ENCODE data around the gene TSKS.

Gene TSKS

DNA sequence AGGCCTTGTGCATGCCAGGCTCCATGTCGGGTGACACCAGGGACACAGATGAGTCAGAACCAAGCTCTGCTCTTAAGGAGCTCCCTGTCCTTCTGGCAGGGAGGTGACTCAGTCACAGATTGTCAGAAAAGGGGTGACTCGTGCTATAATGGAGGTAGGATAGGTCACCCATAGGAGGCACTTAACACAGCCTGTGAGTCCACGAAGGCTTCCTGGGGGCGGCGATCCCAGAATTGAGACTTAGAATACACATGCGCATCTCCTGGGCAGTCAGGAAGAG, 30.4 kb upstream of the TSKS start:
- DNase-seq = no peak

DNA sequence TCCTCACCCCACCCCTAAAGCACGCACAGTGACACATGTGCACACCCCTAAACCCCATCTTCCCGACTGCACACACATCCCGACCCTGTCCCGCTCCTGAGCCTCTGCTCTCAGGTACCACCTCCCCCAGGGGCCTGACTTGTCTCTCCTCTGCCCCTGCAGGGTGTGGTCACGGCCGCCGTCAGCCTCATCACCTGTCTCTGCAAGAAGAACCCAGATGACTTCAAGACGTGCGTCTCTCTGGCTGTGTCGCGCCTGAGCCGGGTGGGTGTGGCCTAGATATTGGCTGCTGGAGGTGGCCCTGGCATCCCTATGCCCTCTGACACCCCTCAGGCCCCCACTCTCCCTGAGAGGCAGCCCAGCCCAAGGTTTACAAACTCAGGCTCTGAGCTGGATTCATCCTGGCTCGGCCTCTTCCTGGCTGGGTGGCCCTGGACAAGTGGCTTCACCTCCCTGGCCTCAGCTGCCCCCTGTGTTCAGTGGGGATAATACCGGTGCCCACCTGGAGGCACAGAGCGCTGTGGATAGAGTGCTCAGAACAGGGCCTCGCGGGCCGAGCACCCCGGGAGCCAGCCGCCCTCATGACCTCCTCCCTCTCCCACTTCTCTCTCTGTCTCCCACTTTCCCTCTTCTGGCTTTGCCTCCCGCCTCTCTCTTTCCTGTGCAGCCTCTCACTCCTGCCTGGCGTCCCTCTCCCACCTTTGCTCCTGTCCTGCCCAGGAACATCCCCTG, 29.9 kb upstream of the TSKS start:
- no peak for DNase-seq

DNA sequence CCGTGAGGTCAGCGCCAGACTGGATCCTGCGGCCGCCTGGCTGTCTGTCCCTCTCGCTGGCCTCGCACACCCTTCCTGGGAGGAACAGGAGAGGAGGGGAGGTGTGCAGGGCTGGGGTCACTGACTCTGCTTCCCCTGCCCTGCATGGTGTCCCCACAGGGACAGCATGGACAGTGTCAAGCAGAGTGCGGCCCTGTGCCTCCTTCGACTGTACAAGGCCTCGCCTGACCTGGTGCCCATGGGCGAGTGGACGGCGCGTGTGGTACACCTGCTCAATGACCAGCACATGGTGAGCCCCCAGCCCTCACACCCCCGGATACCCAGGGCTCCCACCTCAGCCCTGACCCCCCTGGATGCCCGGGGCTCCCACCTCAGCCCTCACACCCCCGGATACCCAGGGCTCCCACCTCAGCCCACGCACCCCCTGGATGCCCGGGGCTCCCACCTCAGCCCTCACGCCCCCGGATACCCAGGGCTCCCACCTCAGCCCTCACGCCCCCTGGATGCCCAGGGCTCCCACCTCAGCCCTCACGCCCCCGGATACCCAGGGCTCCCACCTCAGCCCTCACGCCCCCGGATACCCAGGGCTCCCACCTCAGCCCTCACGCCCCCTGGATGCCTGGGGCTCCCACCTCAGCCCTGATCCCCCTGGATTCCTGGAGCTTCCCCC, 28.8 kb upstream of the TSKS start:
- no peak for DNase-seq

DNA sequence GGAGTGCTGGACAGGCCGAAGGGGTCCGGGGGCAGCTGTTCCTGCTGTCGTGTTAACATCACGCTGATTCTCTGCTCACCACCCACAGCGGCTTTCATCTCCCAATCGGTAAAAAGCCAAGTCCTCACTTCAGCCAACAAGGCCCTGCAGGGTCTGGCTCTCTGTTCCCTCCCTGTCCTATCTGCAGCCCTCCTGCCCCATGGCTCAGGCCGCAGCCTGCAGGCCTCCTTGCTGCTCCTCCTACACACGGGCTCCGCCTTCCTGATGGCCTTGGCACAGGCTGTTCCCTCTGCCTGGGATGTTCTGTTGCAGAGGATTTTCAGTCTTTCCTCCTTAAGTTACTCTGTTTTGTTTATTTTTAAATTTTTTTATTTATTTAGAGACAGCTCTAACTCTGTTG, 27.8 kb upstream of the TSKS start:
- DNase-seq = no peak

DNA sequence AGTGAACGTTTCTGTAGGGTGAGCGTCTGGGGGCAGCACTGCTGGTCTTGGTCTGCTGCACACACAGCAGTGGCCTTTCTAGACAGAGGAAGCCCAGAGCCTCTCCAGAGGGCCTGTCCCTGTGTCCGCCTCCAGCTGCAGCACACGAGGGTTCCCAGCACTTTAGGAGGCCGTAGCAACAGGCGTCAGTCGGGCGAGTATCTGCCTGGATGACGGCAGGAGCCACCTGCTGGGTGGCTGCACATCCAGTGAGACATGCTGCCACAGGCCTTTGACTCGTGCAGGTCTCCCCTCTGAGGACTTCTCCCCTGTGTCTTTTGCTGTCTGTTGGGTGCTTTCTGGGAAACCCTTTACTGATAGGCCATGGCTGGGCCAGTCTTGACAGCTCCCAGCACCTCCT, 25.8 kb upstream of the TSKS start:
- DNase-seq = no peak

DNA sequence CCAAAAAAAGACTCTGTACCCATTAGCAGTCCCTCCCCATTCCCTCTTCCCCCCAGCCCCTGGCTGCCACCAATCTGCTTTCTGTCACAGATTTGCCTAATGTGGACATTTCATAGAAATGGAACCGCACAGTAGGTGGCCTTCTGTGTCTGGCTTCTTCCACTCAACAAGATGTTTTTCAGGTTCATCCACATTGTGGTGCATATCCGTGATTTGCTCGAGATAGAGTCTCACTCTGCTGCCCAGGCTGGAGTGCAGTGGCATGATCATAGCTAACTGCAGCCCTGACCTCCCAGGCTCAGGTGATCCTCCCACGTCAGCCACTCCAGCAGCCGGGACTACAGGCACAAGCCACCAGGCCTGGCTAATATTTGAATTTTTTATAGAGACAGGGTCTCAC, 24.6 kb upstream of the TSKS start:
- no peak for DNase-seq

DNA sequence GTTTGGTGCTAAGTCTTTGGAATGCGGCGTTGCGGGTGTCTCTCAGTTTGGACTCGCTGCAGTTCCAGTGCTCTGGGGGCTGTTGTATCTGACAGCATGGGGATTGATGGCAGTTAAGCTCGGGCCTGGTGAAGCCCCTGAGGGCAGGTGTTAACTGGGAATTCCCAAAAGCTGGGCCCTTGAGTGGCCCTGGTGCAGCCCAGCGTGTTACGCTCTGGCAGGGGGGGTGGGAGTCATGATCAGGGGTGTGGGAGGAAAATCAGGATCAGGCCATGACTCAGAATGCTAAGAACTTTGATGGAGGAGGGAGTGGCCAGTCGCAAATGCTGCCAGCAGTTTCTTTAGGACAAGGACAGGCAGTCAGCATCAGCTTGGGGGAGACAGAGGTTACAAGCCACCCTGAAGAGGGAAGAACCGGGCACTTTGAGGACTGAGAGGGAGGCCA, 23.3 kb upstream of the TSKS start:
- DNase-seq = no peak

DNA sequence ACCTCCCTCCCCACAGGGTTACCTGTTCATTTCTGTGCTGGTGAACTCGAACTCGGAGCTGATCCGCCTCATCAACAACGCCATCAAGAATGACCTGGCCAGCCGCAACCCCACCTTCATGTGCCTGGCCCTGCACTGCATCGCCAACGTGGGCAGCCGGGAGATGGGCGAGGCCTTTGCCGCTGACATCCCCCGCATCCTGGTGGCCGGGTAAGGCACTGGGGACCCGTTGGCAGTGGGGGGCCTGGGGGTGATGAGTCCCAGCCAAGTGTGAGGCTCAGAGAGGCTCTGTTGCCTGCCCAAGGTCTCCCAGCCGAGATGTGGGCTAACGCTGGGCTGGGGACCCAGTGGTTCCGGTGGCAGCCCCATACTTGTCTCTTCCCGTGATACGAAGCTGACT, 19.4 kb upstream of the TSKS start:
- DNase-seq = no peak

DNA sequence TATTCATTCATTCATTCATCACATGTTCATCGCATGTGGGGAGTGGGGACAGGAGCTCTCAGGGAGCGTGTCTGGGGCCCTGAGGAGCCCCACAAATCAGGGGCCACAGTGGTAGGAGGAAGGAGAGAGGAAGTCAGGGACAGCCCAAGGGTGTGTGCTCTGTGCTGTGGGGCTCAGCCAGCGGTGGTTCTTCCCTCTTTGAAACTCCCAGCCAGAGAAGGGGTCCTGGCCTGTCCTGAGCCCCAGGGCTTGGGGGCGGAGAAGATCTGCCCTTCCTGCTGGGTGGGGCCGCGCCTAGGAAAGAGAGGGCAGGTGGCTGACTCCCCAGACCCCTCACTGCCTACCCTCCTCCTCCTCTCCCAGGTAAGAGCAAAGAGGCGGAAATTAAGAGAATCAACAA, 18.3 kb upstream of the TSKS start:
- no peak for DNase-seq

DNA sequence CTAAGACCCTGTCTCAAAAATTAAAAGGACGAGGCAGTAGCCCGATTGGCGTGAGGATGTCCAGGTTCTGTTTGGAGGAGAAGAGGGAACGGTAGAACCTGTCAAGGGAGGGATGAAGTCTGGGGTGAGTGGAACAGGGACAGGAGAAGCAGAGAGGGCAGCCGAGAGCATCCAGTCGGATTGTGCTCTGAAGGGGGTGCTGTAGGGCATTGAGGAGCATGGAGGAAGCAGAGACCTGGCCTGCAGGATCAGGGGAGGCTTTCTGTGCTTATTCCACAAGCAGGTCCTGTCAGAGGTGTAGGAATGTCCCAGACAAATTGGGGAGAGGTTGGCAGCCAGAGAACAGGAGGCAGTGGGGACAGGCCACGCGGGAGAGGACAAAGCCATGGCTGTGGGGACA, 17.8 kb upstream of the TSKS start:
- no peak for DNase-seq

DNA sequence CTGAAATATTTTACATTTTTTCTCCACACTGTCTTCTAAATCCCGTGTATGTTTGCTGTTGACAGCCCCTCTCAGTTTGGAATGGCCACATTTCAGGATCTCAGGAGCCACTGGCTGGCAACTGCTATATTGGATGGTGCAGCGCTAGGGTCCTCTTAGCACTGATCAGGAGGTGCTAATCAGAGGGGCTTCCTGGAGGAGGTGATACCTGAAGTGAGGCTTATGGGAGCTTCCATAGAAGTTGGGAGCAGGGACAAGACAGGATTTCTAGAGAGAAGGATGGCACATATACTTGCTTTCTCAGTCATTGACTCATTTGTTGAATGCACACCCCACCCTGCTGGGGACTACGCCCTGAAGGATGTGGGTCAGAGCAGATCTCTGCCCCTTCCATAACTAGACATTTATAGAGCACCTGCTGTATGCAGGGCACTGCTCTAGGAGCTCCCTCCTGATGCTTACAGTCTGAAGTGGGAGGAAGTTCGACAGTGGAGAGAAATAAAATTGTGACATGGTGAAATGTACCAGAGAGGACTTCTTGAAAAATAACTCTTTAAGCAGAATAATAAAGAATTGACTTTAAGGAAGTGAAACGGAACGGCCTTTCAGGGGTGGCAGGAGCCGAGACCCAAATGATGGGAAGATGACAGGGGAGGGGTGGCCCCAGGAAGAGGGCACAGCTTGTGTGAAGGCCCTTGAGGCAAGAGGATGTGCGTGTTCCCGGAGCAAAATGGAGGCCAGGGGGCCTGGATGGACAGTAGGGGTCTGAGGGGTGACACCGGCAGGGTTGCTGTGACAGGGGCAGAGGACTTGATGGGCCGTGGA, 16.8 kb upstream of the TSKS start:
- no peak for DNase-seq

DNA sequence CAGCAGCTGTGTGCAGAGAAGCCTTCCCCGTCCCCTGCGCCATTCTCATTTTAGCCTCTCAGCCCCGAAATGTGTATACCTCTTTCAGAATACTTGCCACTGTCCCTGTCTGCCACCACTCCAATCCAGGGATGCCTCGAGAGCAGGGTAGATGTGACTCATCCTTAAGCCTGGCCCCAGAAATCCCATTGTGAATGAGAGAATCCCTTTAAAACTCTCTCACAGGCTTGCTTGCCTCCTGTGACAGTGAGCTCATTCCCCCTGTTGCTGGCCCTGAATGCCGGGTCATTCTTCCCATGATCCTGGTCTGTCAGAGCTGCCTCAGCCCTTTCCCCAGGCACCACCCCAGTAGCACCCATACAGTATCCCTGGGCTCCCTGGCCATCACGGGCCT, 13.3 kb upstream of the TSKS start:
- DNase-seq = no peak

DNA sequence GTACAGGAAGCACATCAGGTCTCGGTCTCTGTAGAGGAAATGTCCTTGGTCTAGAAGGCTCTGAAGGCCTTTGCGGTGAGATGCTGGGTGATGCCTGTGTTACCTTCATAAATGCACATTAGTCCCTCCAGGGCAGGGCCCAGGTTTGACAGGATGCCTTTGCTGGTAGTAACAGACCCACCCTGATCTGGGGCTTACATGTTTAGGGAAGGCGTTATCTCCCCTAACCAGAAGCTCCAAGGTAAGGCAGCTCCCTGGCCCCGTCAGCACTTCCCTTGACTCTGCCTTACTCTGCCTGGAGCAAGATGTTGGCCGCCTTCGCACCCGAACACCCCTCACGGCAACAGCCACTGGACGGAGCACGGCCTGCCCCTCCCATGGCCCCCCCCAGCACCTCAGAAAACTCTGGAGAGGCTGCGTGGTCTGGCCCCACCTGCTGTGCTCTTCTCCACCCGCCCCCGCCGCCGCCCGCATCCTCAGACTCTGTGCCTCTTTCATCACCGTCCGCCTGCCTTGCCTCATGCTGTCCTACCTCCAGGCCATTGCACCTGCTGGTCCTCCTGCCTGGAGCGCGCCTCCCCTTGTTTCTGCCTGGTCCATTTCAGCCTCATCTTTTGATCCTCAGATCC, 12.8 kb upstream of the TSKS start:
- no peak for DNase-seq

DNA sequence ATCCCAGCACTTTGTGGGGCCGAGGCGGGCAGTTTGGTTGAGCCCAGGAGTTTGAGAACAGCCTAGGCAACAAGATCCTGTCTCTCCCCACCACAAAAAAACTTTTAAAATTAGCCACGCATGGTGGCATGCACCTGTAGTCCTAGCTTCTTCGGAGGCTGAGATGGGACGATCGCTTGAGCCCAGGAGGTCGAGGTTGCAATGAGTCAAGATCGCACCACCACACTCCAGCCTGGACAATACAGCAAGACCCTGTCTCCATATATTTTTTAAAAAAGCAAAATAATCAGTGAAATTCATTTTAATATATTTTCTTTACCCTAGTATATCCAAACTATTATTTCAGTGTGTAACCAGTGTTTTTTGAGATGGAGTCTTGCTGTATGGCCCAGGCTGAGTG, 11.9 kb upstream of the TSKS start:
- no peak for DNase-seq

DNA sequence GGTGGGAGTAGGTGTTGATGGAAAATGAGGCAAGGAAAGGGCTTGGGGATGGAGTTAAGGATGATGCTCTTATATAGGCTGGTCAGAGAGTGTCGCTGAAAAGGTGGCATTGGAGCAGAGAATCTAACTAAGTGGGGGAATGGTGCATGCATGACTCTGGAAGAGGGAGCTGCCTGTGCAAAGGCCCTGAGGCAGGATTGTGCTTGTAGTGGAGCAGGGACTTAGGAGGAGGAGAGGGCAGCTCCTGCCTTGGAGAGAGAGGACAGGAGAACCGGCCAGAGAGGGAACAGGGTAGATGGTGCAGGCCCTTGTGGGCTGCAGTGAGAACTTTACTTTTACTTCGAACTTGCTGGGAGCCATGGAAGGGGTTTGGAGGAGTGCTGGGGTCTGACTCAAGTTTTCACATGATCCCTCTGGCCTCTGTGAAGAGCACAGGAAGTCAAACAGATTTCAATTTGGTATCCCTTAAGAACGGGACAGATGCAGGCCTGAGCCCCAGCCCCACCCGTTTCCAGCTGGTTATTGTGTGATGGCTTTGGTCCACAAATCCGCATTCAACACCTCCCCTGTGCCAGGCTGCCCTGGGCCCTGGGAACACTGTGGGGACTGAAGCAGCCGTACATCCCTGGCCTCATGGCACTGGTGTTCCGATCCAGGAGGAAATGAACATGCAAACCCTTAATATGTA, 10.7 kb upstream of the TSKS start:
- DNase-seq = no peak

DNA sequence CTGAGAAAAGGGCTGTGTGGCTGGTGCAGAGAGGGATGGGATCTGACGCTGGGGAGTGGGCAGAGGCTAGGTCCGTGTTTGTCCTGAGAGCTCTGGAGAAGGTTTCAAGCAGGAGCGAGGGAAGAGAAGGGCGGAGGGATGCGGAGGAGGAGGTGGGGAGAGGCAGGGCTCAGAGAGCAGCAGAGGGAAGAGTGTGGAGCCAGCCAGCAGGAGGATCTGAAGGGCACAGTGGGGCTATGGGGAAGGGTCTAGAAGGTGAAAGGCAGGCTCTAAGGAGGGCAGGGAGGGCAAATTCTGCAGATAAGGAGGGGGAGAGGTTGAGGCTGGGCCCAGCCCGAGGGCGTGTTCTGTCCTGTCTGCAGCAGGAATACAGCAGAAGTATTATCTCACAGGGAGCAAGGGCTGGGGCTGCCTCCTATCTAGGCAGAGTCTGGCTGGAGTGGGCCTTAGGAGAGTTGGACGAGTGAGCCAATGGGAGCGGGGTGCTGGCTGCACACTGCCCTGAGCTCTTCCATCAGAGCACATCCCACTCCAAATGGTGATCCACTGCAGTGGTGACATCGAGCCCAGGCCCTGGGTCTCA, 9.8 kb upstream of the TSKS start:
- DNase-seq = no peak

DNA sequence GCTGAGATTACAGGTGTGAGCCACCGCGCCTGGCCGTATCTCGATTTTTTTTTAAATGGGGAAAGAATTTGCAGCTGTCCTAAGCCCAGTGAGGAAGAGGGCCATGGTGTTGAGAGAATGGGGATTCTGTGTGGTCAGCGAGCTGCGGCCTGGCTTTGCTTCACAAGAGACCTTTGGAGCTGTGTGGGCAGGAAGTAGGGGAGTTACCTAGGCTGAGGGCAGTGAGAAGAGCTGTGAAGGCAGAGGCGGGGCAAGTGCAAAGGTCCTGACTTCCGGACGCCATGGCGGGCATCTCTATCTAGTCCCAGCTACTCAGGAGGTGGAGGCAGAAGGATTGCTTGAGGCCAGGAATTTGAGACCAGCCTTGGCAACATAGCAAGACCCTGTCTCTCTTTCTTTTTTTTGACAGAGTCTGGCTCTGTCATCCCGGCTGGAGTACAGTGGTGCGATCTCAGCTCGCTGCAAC, 8.6 kb upstream of the TSKS start:
- DNase-seq = no peak

DNA sequence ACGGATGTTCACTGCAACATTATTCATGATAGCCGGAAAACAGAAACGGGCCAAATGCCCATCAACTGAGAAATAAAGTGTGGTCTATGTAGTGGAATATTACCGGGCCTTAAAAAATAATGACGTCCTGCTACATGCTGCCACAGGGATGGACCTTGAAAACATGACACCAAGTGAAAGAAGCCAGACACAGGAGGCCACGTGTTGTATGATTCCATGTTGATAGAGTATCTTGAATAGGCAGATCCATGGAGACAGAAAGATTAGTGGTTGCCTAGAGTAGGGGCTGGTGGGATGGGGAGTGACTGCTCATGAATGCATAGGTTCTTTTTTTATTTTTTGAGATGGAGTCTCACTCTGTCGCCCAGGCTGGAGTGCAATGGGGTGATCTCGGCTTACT, 7.4 kb upstream of the TSKS start:
- DNase-seq = no peak

DNA sequence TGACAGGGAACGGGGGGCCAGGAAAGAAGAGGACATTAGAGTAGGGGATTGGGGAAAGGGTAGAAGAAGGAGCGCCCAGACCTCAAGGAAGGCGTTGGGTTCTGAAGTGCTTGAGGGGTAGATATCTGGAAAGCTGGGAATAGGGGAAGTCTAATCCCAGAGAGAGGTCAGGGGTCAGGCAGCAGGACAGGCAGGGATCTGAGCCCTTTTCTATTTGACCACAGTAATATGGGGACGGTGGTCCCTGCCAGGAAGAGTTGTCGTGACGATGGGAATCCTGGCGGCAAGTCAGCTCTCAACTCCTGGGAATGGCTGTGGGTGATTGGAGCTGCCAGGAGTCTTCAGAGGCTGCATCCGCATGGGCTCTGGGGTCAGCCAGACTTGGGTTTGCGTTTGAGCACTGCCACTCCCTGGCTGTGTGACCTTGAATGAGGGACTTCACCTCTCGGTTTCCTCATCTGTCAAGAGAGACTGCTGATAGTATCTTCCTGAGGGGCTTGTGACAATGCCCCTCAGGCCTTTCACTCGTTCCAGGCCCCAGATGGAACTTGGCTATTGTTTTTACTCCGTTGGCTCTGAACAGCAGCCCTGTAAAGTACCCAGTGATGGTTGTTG, 5.0 kb upstream of the TSKS start:
- no peak for DNase-seq

DNA sequence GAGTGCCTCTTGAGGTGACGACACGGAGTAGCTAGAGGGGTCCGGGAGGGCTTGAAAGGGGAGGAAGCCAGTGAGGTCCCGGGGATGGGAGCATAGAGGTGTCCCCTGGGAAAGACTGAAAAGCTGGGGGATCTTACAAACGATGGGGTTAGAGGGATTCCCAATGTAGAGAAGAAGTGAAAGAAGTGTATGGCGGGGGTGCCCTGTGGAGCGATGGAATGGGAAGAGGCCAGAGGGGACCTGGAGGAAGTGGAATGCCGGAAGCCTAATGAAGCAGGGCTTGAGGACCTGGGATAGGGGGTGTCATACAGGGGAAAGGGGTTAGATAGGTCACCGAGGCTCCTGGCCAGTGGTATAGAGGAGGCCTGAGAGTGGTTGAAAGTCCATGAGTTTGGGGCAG, 4.3 kb upstream of the TSKS start:
- DNase-seq = no peak

DNA sequence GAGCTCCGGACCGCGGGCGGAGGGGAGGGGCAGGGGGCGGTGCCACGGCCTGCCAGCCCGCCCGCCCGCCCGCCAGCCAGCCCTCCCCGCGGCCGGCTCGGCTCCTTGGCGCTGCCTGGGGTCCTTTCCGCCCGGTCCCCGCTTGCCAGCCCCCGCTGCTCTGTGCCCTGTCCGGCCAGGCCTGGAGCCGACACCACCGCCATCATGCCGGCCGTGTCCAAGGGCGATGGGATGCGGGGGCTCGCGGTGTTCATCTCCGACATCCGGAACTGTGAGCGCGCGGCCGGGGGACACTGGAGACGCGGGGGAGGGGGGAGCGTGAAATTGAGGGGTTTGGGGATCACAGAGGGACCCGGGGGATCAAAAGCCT, 3.8 kb upstream of the TSKS start, which contains the start of gene AP2A1:
TSS of gene AP2A1 (plus strand) at position 72 of the 370 bp plus-strand sequence. CDS start at position 205, 133 bp downstream.
- DNase-seq = no peak
